A673 (cell line): ENCODE data around the gene RNASE8. TPM values are rescaled to one million over a fixed set of nuclear protein-coding genes. Genes with fewer than 3 reads are reported as not detected.

Experiments
- BruUV-seq: library from RNA; stranded (reverse); fragments of 400-500 nt; replicated peaks from 2 replicates; lab custom pipeline; 2021; lab: Mats Ljungman, UMichigan
- CTCF ChIA-PET: fragments of 300-600 bp; sonication (Branson Sonifier 250); formaldehyde crosslinking; loops from one replicate; lab custom pipeline; 2022; ENCODE audit warnings: antibody characterized with exemption; lab: Charles Lee
- POLR2A ChIA-PET: fragments of 300-600 bp; sonication (Branson Sonifier 250); formaldehyde crosslinking; loops from one replicate; lab custom pipeline; 2022; ENCODE audit warnings: antibody characterized with exemption; ENCODE audit not compliant: low non-redundant PET; lab: Charles Lee
- DNase-seq: peaks from one replicate; pipeline ENCODE4 v3.0.0-alpha.2; 2015; ENCODE audit warnings: low spot score
- H3K27ac ChIP-seq: fragments of 200-600 bp; sonication (generic); 2 replicates; pipeline ENCODE4 v1.5.1; 2016; ENCODE audit warnings: mixed run types, low read depth, mild to moderate bottlenecking, mixed read lengths, antibody characterized with exemption, low read length; ENCODE audit not compliant: poor library complexity, severe bottlenecking
- H3K27me3 ChIP-seq: fragments of 200-600 bp; sonication (generic); replicated peaks from 2 replicates; pipeline ENCODE4 v1.6.1; 2017; ENCODE audit warnings: mixed run types, low read depth, mild to moderate bottlenecking, mixed read lengths, antibody characterized with exemption, low read length; ENCODE audit not compliant: insufficient read depth, poor library complexity
- H3K36me3 ChIP-seq: fragments of 200-600 bp; sonication (generic); 2 replicates; pipeline ENCODE4 v1.6.1; 2016; ENCODE audit warnings: mixed run types, mild to moderate bottlenecking, mixed read lengths, antibody characterized with exemption, low read length; ENCODE audit not compliant: insufficient read depth, poor library complexity, severe bottlenecking
- H3K4me1 ChIP-seq: fragments of 200-600 bp; sonication (generic); 2 replicates; pipeline ENCODE4 v1.6.1; 2017; ENCODE audit warnings: mixed run types, mild to moderate bottlenecking, mixed read lengths, antibody characterized with exemption, low read length; ENCODE audit not compliant: insufficient read depth, poor library complexity, severe bottlenecking
- H3K4me3 ChIP-seq: fragments of 200-600 bp; sonication (generic); 2 replicates; pipeline ENCODE4 v1.5.1; 2016; ENCODE audit warnings: low read depth, mixed run types, mild to moderate bottlenecking, mixed read lengths, low read length; ENCODE audit not compliant: poor library complexity, severe bottlenecking
- H3K9me3 ChIP-seq: fragments of 200-600 bp; sonication (generic); 2 replicates; pipeline ENCODE4 v1.6.1; 2016; ENCODE audit warnings: mixed run types, low read depth, mild to moderate bottlenecking, mixed read lengths, antibody characterized with exemption, low read length; ENCODE audit not compliant: poor library complexity, severe bottlenecking
- EZH2 ChIP-seq: fragments of 200-600 bp; sonication (generic); IDR thresholded peaks from 2 replicates; pipeline ENCODE4 v1.6.1; 2017; ENCODE audit warnings: borderline replicate concordance, low read depth, mild to moderate bottlenecking, mixed read lengths, antibody characterized with exemption, low read length; ENCODE audit not compliant: poor library complexity, severe bottlenecking
- intact Hi-C: fragments of 100-400 bp; cut with micrococcal nuclease; formaldehyde crosslinking; loops from one replicate; pipeline ENCODE4 v1.10.0; 2022; ENCODE audit not compliant: unreplicated experiment
- total RNA-seq: library from RNA; stranded (reverse); gene quantifications from 2 replicates; pipeline ENCODE4 v1.2.3, GENCODE V29; 2021
- TF ChIP-seq, protein P1 (sequence below): fragments of 300-800, 200-600 bp; sonication (generic); conservative IDR thresholded peaks from 2 replicates; pipeline ENCODE4 v1.5.1; 2017; ENCODE audit warnings: low read depth, mild to moderate bottlenecking, antibody characterized with exemption, low read length, moderate library complexity, mixed read lengths

The RNASE8 gene
- total RNA-seq, 1 experiment from 2014 or later, result not detected

DNA sequence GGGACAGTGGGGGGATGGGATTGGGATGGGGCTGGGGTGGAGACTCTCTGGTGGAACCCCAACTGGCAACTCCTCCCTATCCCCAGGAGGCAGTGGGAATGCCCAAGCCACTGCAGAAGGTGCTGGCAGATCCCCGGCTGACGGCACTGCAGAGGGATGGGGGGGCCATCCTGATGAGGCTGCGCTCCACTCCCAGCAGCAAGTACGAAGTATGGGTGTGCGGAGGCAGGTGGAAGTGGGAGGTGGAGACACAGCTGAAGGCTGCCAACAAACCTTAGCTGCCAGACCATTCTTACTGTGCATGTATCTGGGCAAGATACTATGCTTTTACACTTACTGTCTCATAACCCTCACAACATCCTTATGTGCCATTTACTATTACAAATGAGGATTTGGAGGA, 20.7 kb downstream of the RNASE8 start:
- TF ChIP-seq, protein P1, sequence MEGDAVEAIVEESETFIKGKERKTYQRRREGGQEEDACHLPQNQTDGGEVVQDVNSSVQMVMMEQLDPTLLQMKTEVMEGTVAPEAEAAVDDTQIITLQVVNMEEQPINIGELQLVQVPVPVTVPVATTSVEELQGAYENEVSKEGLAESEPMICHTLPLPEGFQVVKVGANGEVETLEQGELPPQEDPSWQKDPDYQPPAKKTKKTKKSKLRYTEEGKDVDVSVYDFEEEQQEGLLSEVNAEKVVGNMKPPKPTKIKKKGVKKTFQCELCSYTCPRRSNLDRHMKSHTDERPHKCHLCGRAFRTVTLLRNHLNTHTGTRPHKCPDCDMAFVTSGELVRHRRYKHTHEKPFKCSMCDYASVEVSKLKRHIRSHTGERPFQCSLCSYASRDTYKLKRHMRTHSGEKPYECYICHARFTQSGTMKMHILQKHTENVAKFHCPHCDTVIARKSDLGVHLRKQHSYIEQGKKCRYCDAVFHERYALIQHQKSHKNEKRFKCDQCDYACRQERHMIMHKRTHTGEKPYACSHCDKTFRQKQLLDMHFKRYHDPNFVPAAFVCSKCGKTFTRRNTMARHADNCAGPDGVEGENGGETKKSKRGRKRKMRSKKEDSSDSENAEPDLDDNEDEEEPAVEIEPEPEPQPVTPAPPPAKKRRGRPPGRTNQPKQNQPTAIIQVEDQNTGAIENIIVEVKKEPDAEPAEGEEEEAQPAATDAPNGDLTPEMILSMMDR, result no peak
- POLR2A ChIA-PET, result no interaction called here
- Histone ChIP-seq H3K27ac (no peak overlapping the region), H3K9me3 (no peaks in the 10 kb centered on the region), H3K4me1 (no peaks in the 10 kb centered on the region), H3K4me3 (no peak overlapping the region), H3K36me3 (peaks cover 90% of the 10 kb centered on the region), H3K27me3 (no peaks in the 10 kb centered on the region)
- intact Hi-C loops, result no loop called here
- no TSS peak for BruUV-seq
- CTCF ChIA-PET, result no interaction called here
- no peak for DNase-seq

DNA sequence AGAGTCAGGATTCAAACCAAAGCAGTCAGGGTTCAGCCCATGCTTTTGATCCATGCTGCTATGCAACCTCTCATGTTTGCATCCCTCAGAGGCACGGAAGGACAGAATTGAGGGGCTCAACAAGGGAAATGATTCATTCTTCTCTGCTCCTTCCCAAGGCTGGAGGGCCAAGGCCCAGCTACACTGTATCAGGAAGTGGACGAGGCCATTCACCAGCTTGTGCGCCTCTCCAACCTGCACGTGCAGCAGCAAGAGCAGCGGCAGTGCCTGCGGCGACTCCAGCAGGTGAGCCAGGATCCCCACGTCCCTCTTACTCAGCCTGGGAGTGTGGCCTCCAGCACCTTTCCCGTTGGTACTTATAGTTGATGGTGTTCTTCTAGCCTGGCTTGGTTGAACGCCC, 21.1 kb downstream of the RNASE8 start:
- ChIA-PET POLR2A (no interaction called here), CTCF (no interaction called here)
- intact Hi-C loops, result no loop called here
- Histone ChIP-seq H3K4me3 (no peak overlapping the region), H3K9me3 (no peaks in the 10 kb centered on the region), H3K27ac (no peak overlapping the region), H3K36me3 (peaks cover 89% of the 10 kb centered on the region), H3K4me1 (no peaks in the 10 kb centered on the region), H3K27me3 (no peaks in the 10 kb centered on the region)
- TF ChIP-seq EZH2, result no peak
- TF ChIP-seq, protein P1, result no peak
- no peak for DNase-seq
- BruUV-seq, result no TSS peak

DNA sequence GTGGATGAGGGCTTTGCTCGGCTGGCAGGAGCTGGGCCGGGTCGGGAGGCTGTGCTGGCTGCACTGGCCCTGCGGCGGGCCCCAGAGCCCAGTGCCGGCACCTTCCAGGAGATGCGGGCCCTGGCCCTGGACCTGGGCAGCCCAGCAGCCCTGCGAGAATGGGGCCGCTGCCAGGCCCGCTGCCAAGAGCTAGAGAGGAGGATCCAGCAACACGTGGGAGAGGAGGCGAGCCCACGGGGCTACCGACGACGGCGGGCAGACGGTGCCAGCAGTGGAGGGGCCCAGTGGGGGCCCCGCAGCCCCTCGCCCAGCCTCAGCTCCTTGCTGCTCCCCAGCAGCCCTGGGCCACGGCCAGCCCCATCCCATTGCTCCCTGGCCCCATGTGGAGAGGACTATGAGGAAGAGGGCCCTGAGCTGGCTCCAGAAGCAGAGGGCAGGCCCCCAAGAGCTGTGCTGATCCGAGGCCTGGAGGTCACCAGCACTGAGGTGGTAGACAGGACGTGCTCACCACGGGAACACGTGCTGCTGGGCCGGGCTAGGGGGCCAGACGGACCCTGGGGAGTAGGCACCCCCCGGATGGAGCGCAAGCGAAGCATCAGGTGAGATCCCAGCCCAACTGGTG, 24.0 kb downstream of the RNASE8 start:
- intact Hi-C loops, result no loop called here
- Histone ChIP-seq H3K27ac (no peak overlapping the region), H3K9me3 (no peaks in the 10 kb centered on the region), H3K36me3 (peaks cover 91% of the 10 kb centered on the region), H3K4me3 (no peak overlapping the region), H3K4me1 (no peaks in the 10 kb centered on the region), H3K27me3 (no peaks in the 10 kb centered on the region)
- DNase-seq, result no peak
- ChIA-PET POLR2A (no interaction called here), CTCF (no interaction called here)
- no TSS peak for BruUV-seq
- TF ChIP-seq, protein P1, result no peak
- TF ChIP-seq EZH2, result no peak
